ENCODE data around the gene SHCBP1L. TPM values are rescaled to one million over a fixed set of nuclear protein-coding genes. Genes with fewer than 3 reads are reported as not detected.

SHCBP1L gene
- total RNA-seq, 1 experiment from 2014 or later = not detected

- TF ChIP-seq RELA (CRISPR knock-in tag; IDR thresholded peaks at IDR 0.05; ENCODE audit: borderline replicate concordance) = no peak
- no peak for TF ChIP-seq ZNF671 (CRISPR knock-in tag; IDR thresholded peaks at IDR 0.05)
- no peak for TF ChIP-seq ATF6 (CRISPR knock-in tag; IDR thresholded peaks at IDR 0.05)
- no peak for TF ChIP-seq ZBTB43 (CRISPR knock-in tag; IDR thresholded peaks at IDR 0.05)
- TF ChIP-seq GTF2I (CRISPR knock-in tag; conservative IDR thresholded peaks at IDR 0.05) = no peak
- no peak for TF ChIP-seq ZNF532 (CRISPR knock-in tag; IDR thresholded peaks at IDR 0.05; ENCODE audit: borderline replicate concordance)
- no peak for TF ChIP-seq MLX (CRISPR knock-in tag; IDR thresholded peaks at IDR 0.05)
- H3K36me3 Mint-ChIP-seq = peaks cover 94% of the 10 kb centered on the region
- no peaks in the 10 kb centered on the region for H3K4me1 Mint-ChIP-seq
- no peaks in the 10 kb centered on the region for H3K9me3 Mint-ChIP-seq
- no peak for ATAC-seq
- ChIA-PET POLR2A (no interaction called here), CTCF (no interaction called here)
- no peaks in the 10 kb centered on the region for H3K27me3 Mint-ChIP-seq (ENCODE audit: low read depth)
- no peak overlapping the region for H3K27ac Mint-ChIP-seq
- DNase-seq (ENCODE audit: low spot score) = no peak
- H3K4me3 Mint-ChIP-seq = no peak overlapping the region
Measured at GRCh38 chr1:182861994-182862393, 91.0 kb downstream of the SHCBP1L start.

GRCh38 chr1:182860658-182861057 lies 92.3 kb downstream of the SHCBP1L start:
- Mint-ChIP-seq H3K36me3 (peaks cover 93% of the 10 kb centered on the region), H3K4me3 (no peak overlapping the region)

More at GRCh38 chr1:182860658-182861057, 92.3 kb downstream of the SHCBP1L start:
- DNase-seq (ENCODE audit: low spot score) (no peak), ATAC-seq (no peak)
- Mint-ChIP-seq H3K9me3 (no peaks in the 10 kb centered on the region), H3K4me1 (no peaks in the 10 kb centered on the region), H3K27ac (peak overlapping the region; percentile 49; the same call in 1 of the 2 replicates), H3K27me3 (ENCODE audit: low read depth) (no peaks in the 10 kb centered on the region)
- CTCF ChIA-PET = no interaction called here
- POLR2A ChIA-PET = interaction anchor here (0.8 to 0.9 kb wide), 2 partner anchors 14 to 84 kb away, joined by 4 read pairs; no protein-coding TSS in a partner anchor
- TF ChIP-seq IRF1 (CRISPR knock-in tag; IDR thresholded peaks at IDR 0.05) (no peak), ZNF138 (CRISPR knock-in tag; conservative IDR thresholded peaks at IDR 0.05) (no peak), E2F4 (CRISPR knock-in tag; IDR thresholded peaks at IDR 0.05; ENCODE audit: borderline replicate concordance, low read depth) (no peak), ZBTB43 (CRISPR knock-in tag; IDR thresholded peaks at IDR 0.05) (no peak), USF1 (CRISPR knock-in tag; IDR thresholded peaks at IDR 0.05) (no peak), ZNF425 (CRISPR knock-in tag; conservative IDR thresholded peaks at IDR 0.05) (no peak), RELA (CRISPR knock-in tag; IDR thresholded peaks at IDR 0.05; ENCODE audit: borderline replicate concordance) (no peak), ATF2 (CRISPR knock-in tag; IDR thresholded peaks at IDR 0.05; ENCODE audit: borderline replicate concordance, low read depth) (no peak), EMX1 (CRISPR knock-in tag; IDR thresholded peaks at IDR 0.05) (no peak)
